SK-N-SH (cell line): ENCODE data around the gene USP48. TPM values are rescaled to one million over a fixed set of nuclear protein-coding genes. Genes with fewer than 3 reads are reported as not detected.

Experiments used
- CTCF ChIA-PET: fragments of 300-600, 350-600 bp; formaldehyde crosslinking; extraction: SDS; loops from one replicate; lab custom pipeline; 2021; lab: Yijun Ruan, JAX
- POLR2A ChIA-PET: fragments of 350-600 bp; sonication (Branson Sonifier 250); formaldehyde crosslinking; extraction: SDS; loops from one replicate; lab custom pipeline; 2020; ENCODE audit warnings: antibody characterized with exemption, inconsistent platforms; lab: Yijun Ruan, JAX
- DNase-seq: peaks from one replicate; pipeline ENCODE4 v3.0.0; 2012
- H2AFZ ChIP-seq: fragments of 200-600 bp; sonication (generic); 2 replicates; pipeline ENCODE4 v1.8.1; 2016; ENCODE audit warnings: antibody characterized with exemption, mild to moderate bottlenecking, low read depth
- H3F3A ChIP-seq: fragments of 200-600 bp; sonication (generic); replicated peaks from 2 replicates; pipeline ENCODE3; 2016; ENCODE audit warnings: antibody characterized with exemption, mild to moderate bottlenecking; ENCODE audit not compliant: insufficient read depth
- H3K27ac ChIP-seq, 2 experiments: fragments of 200-500 bp in 1 of 2; fragments of 200-600 bp in 1 of 2; sonication (Bioruptor generic) in 1 of 2; sonication (generic), shearing (Covaris generic) in 1 of 2; 2 replicates each; pipeline versions ENCODE4 v1.5.1 to v1.6.1; 2014 to 2016; ENCODE audit warnings: low read depth in 2 of 2, inconsistent platforms in 1 of 2, low read length in 1 of 2, mild to moderate bottlenecking in 1 of 2, mixed read lengths in 1 of 2
- H3K27me3 ChIP-seq: fragments of 200-600 bp; sonication (generic), shearing (Covaris generic); 2 replicates; pipeline ENCODE4 v1.6.1; 2016; ENCODE audit warnings: mixed run types; ENCODE audit not compliant: insufficient read depth
- H3K36me3 ChIP-seq, 2 experiments: fragments of 200-500 bp in 1 of 2; fragments of 200-600 bp in 1 of 2; sonication (Bioruptor generic) in 1 of 2; sonication (generic) in 1 of 2; replicated peaks in 1 of 2; 2 replicates each; pipeline versions ENCODE3 to v1.5.1; 2014 to 2016; ENCODE audit warnings: low read length in 1 of 2, mild to moderate bottlenecking in 1 of 2; ENCODE audit not compliant: insufficient read depth in 2 of 2, control insufficient read depth in 1 of 2
- H3K4me1 ChIP-seq, 2 experiments: fragments of 200-500 bp in 1 of 2; fragments of 200-600 bp in 1 of 2; sonication (Bioruptor generic) in 1 of 2; sonication (generic), shearing (Covaris generic) in 1 of 2; 2 replicates each; pipeline versions ENCODE4 v1.5.1 to v1.6.1; 2014 to 2016; ENCODE audit warnings: low read depth in 1 of 2, low read length in 1 of 2, mixed run types in 1 of 2; ENCODE audit not compliant: insufficient read depth in 2 of 2, control insufficient read depth in 1 of 2
- H3K4me2 ChIP-seq: fragments of 200-600 bp; sonication (generic), shearing (Covaris generic); 2 replicates; pipeline ENCODE4 v1.6.1; 2017; ENCODE audit warnings: mixed run types
- H3K4me3 ChIP-seq, 2 experiments: fragments of 200-500 bp in 1 of 2; fragments of 200-600 bp in 1 of 2; sonication (Bioruptor generic) in 1 of 2; sonication (generic), shearing (Covaris generic) in 1 of 2; 2 replicates each; pipeline versions ENCODE4 v1.5.1 to v1.8.1; 2014 to 2016; ENCODE audit warnings: low read depth in 2 of 2, inconsistent platforms in 1 of 2, low read length in 1 of 2, mild to moderate bottlenecking in 1 of 2, mixed read lengths in 1 of 2, moderate library complexity in 1 of 2
- H3K79me2 ChIP-seq: fragments of 200-600 bp; sonication (generic); 2 replicates; pipeline ENCODE4 v1.8.1; 2017; ENCODE audit warnings: mild to moderate bottlenecking; ENCODE audit not compliant: insufficient read depth
- H3K9ac ChIP-seq: fragments of 200-600 bp; sonication (generic); 2 replicates; pipeline ENCODE4 v1.6.1; 2017; ENCODE audit warnings: mixed run types
- H3K9me2 ChIP-seq: fragments of 200-600 bp; sonication (generic); 2 replicates; pipeline ENCODE4 v1.6.1; 2017; ENCODE audit warnings: mixed run types
- H3K9me3 ChIP-seq: fragments of 200-600 bp; sonication (generic); 2 replicates; pipeline ENCODE4 v1.6.1; 2017; ENCODE audit warnings: mixed run types, mild to moderate bottlenecking, moderate library complexity
- H4K20me1 ChIP-seq: fragments of 200-600 bp; sonication (generic); 2 replicates; pipeline ENCODE4 v1.6.1; 2017; ENCODE audit warnings: mild to moderate bottlenecking, mixed run types; ENCODE audit not compliant: insufficient read depth
- CHD2 ChIP-seq: fragments of 150-350 bp; IDR thresholded peaks from 2 replicates; pipeline ENCODE4 v1.6.1; 2018; ENCODE audit warnings: low read length; ENCODE audit not compliant: partially characterized antibody
- FOSL2 ChIP-seq: IDR thresholded peaks from 2 replicates; pipeline ENCODE4 v1.4.0; 2012; ENCODE audit warnings: low read depth, mild to moderate bottlenecking, moderate library complexity, borderline replicate concordance
- FOXM1 ChIP-seq: IDR thresholded peaks from 2 replicates; pipeline ENCODE4 v1.4.0; 2012; ENCODE audit warnings: low read depth, mild to moderate bottlenecking
- JUND ChIP-seq: IDR thresholded peaks from 2 replicates; pipeline ENCODE4 v1.4.0; 2012
- MXI1 ChIP-seq: IDR thresholded peaks from 2 replicates; pipeline ENCODE4 v1.6.1; 2012; ENCODE audit warnings: mild to moderate bottlenecking, low read depth, low read length, improper control_type of control experiment
- NFIC ChIP-seq: IDR thresholded peaks from 2 replicates; pipeline ENCODE4 v1.4.0; 2012; ENCODE audit warnings: borderline replicate concordance
- RAD21 ChIP-seq: IDR thresholded peaks from 2 replicates; pipeline ENCODE4 v1.6.1; 2012; ENCODE audit warnings: mild to moderate bottlenecking, low read length
- RCOR1 ChIP-seq: fragments of 150-350 bp; IDR thresholded peaks from 2 replicates; pipeline ENCODE4 v1.6.1; 2017; ENCODE audit warnings: antibody characterized with exemption, low read length
- RFX5 ChIP-seq: IDR thresholded peaks from 2 replicates; pipeline ENCODE4 v1.6.1; 2012; ENCODE audit warnings: mild to moderate bottlenecking, improper control_type of control experiment, low read length
- TAF1 ChIP-seq: IDR thresholded peaks from 2 replicates; pipeline ENCODE4 v1.6.1; 2012; ENCODE audit warnings: low read depth, mild to moderate bottlenecking, low read length, moderate library complexity, borderline replicate concordance
- TCF12 ChIP-seq: IDR thresholded peaks from 2 replicates; pipeline ENCODE4 v1.4.0; 2012
- YY1 ChIP-seq: IDR thresholded peaks from 2 replicates; pipeline ENCODE4 v1.4.0; 2012; ENCODE audit warnings: low read depth, mild to moderate bottlenecking
- WGBS: methylation state at CpG from one replicate; pipeline ENCODE4 v1.1.6; 2017; ENCODE audit warnings: low lambda C conversion rate; 5-methylcytosine and 5-hydroxymethylcytosine counted together
- polyA plus RNA-seq, 3 experiments: library from polyadenylated mRNA; depleted of rRNA; stranded (reverse); fragments of >200 nt; gene quantifications; 2 replicates each; pipeline ENCODE4 v1.2.3, GENCODE V29; 2012
- TF ChIP-seq, protein P1 (sequence below): IDR thresholded peaks from 2 replicates; pipeline ENCODE4; 2012
- TF ChIP-seq, protein P2 (sequence below): IDR thresholded peaks from 2 replicates; pipeline ENCODE4 v1.4.0; 2012; ENCODE audit warnings: low read depth, borderline replicate concordance
- TF ChIP-seq, protein P3 (sequence below): fragments of 200-600 bp; sonication (generic); IDR thresholded peaks from 2 replicates; pipeline ENCODE4 v1.6.1; 2017; ENCODE audit warnings: antibody characterized with exemption, mild to moderate bottlenecking, moderate library complexity
- TF ChIP-seq, protein P4 (sequence below): fragments of 150-350 bp; IDR thresholded peaks from 2 replicates; pipeline ENCODE4 v1.6.1; 2016; ENCODE audit warnings: mild to moderate bottlenecking, low read depth, low read length

The USP48 gene
- polyA plus RNA-seq, 1 of the 3 experiments (the other 2 are of a cell fraction) = 13.6 TPM

DNA sequence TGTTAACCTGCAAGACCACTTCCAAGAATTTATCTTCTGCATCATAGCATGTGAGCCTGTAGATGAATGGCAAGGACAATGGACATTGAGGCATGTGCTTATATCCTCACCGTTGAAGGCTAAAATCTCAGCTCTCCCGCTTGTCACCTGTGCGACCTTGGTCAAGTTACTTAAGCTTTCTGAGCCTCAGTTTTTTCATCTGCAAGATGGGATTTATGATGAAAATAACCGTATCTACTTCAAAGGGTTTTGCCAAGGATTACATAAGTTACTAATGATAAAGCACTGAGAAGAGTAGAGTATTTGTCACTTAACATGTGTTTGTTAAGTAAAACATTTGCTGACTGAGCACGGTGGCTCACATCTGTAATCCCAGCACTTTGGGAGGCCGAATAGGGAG lies 128.7 kb downstream of the USP48 start:
- Histone ChIP-seq H3K27ac (no peak overlapping the region), H3K79me2 (no peaks in the 10 kb centered on the region), H3K4me1 (peaks cover 0 to 19% of the 10 kb centered on the region in 2 experiments; a peak in 1 of 4 replicates), H3F3A (no peaks in the 10 kb centered on the region), H3K9ac (no peak overlapping the region), H3K9me3 (no peaks in the 10 kb centered on the region), H3K4me3 (no peak overlapping the region), H4K20me1 (no peaks in the 10 kb centered on the region), H2AFZ (no peak overlapping the region), H3K27me3 (peaks cover 7% of the 10 kb centered on the region), H3K36me3 (no peaks in the 10 kb centered on the region), H3K4me2 (no peak overlapping the region), H3K9me2 (no peaks in the 10 kb centered on the region)
- ChIA-PET POLR2A (no interaction called here), CTCF (interaction anchor here (1.1 to 1.4 kb wide), 2 partner anchors 284 to 385 kb away, joined by 3 to 4 read pairs; no protein-coding TSS in a partner anchor)
- DNase-seq = no peak
- 85% methylated on average over 6 of the region's 6 CpGs for WGBS
- no peak for TF ChIP-seq YY1
- TF ChIP-seq, protein P1, sequence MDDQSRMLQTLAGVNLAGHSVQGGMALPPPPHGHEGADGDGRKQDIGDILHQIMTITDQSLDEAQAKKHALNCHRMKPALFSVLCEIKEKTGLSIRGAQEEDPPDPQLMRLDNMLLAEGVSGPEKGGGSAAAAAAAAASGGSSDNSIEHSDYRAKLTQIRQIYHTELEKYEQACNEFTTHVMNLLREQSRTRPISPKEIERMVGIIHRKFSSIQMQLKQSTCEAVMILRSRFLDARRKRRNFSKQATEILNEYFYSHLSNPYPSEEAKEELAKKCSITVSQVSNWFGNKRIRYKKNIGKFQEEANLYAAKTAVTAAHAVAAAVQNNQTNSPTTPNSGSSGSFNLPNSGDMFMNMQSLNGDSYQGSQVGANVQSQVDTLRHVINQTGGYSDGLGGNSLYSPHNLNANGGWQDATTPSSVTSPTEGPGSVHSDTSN = no peak
- no peak for TF ChIP-seq NFIC
- no peak for TF ChIP-seq FOSL2
- no peak for TF ChIP-seq RAD21
- TF ChIP-seq TCF12 = no peak
- no peak for TF ChIP-seq RFX5
- TF ChIP-seq MXI1 = no peak
- TF ChIP-seq TAF1 = no peak
- TF ChIP-seq CHD2 = no peak
- TF ChIP-seq FOXM1 = no peak
- TF ChIP-seq, protein P2, sequence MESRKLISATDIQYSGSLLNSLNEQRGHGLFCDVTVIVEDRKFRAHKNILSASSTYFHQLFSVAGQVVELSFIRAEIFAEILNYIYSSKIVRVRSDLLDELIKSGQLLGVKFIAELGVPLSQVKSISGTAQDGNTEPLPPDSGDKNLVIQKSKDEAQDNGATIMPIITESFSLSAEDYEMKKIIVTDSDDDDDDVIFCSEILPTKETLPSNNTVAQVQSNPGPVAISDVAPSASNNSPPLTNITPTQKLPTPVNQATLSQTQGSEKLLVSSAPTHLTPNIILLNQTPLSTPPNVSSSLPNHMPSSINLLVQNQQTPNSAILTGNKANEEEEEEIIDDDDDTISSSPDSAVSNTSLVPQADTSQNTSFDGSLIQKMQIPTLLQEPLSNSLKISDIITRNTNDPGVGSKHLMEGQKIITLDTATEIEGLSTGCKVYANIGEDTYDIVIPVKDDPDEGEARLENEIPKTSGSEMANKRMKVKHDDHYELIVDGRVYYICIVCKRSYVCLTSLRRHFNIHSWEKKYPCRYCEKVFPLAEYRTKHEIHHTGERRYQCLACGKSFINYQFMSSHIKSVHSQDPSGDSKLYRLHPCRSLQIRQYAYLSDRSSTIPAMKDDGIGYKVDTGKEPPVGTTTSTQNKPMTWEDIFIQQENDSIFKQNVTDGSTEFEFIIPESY = no peak
- no peak for TF ChIP-seq RCOR1
- TF ChIP-seq, protein P3, sequence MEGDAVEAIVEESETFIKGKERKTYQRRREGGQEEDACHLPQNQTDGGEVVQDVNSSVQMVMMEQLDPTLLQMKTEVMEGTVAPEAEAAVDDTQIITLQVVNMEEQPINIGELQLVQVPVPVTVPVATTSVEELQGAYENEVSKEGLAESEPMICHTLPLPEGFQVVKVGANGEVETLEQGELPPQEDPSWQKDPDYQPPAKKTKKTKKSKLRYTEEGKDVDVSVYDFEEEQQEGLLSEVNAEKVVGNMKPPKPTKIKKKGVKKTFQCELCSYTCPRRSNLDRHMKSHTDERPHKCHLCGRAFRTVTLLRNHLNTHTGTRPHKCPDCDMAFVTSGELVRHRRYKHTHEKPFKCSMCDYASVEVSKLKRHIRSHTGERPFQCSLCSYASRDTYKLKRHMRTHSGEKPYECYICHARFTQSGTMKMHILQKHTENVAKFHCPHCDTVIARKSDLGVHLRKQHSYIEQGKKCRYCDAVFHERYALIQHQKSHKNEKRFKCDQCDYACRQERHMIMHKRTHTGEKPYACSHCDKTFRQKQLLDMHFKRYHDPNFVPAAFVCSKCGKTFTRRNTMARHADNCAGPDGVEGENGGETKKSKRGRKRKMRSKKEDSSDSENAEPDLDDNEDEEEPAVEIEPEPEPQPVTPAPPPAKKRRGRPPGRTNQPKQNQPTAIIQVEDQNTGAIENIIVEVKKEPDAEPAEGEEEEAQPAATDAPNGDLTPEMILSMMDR = no peak
- TF ChIP-seq JUND = no peak
- TF ChIP-seq, protein P4, sequence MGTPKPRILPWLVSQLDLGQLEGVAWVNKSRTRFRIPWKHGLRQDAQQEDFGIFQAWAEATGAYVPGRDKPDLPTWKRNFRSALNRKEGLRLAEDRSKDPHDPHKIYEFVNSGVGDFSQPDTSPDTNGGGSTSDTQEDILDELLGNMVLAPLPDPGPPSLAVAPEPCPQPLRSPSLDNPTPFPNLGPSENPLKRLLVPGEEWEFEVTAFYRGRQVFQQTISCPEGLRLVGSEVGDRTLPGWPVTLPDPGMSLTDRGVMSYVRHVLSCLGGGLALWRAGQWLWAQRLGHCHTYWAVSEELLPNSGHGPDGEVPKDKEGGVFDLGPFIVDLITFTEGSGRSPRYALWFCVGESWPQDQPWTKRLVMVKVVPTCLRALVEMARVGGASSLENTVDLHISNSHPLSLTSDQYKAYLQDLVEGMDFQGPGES = no peak
